D721Med (cell line): ENCODE results near the gene GSPT1.

Experiments
- DNase-seq: peaks from one replicate; pipeline ENCODE4 v3.0.0; 2011; ENCODE audit warnings: low spot score; ENCODE audit not compliant: insufficient read length
- FAIRE-seq: peaks from 2 replicates; lab custom pipeline; 2011; peaks lifted over from hg19 to GRCh38; lab: Jason Lieb, UNC
- CTCF ChIP-seq: IDR thresholded peaks from 2 replicates; pipeline ENCODE4 v1.5.1; 2012; ENCODE audit warnings: mild to moderate bottlenecking, control low read depth; ENCODE audit not compliant: insufficient read depth; ENCODE audit errors: missing control alignments

Gene GSPT1

GRCh38 chr16:11916524-11917285 lies 949 bp upstream of the GSPT1 start:
- DNase-seq (no peak), FAIRE-seq (no peak)
- TF ChIP-seq CTCF = no peak

GRCh38 chr16:11915114-11915643 lies 577 bp downstream of the GSPT1 start:
- TF ChIP-seq CTCF = no peak
- DNase-seq (no peak), FAIRE-seq (no peak)

- TF ChIP-seq CTCF = no peak
- FAIRE-seq (no peak), DNase-seq (no peak)
These were observed 1.3 kb downstream of the GSPT1 start for GRCh38 chr16:11914210-11915113.

GRCh38 chr16:11913425-11914079 lies 2.2 kb downstream of the GSPT1 start:
- FAIRE-seq (no peak), DNase-seq (no peak)
- TF ChIP-seq CTCF = no peak

GRCh38 chr16:11909653-11910545 lies 5.9 kb downstream of the GSPT1 start:
- no peak for TF ChIP-seq CTCF
- DNase-seq (no peak), FAIRE-seq (no peak)
